HG03575 (cell line): ENCODE measurements around the gene VAMP5.
"Not testable (repeated sequence)": the region's sequence is repeated elsewhere in the genome, so short reads cannot be mapped to it uniquely, and the experiment has no call there.

Source experiments
- ATAC-seq: cut with Tn5 transposase; IDR thresholded peaks from one replicate; pipeline ENCODE4 v1.9.1; 2021; ENCODE audit not compliant: unreplicated experiment, insufficient number of reproducible peaks, low FRiP score; ENCODE audit errors: extremely low read depth

The VAMP5 gene

DNA sequence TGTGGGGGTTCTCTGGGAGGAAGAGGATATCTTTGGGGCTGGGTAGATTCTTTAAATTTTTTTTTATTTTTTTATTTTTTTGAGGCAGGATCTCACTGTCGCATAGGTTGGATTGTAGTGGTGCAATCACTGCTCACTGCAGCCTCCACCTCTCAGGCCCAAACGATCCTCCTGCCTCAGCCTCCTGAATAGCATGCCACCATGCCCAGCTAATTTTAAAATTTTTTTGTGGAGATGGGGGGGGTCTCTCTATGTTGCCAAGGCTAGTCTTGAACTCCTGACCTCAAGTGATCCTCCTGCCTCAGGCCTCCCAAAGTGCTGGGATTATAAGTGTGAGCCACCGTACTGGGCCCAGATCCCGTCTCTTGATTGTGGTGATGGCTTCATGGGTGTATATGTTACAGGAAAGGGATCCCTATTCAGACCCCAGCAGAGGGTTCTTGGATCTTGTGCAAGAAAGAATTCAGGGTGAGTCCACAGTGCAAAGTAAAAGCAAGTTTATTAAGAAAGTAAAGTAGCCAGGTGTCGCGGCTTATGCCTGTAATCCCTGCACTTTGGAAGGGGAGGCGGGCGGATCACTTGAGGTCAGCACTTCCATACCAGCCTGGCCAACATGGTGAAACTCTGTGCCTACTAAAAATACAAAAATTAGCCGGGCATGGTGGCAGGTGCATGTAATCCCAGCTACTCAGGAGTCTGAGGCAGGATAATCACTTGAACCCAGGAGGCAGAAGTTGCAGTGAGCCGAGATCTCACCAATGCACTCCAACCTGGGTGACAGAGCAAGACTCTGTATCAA is 29.7 kb downstream of the VAMP5 start:
- no peak for ATAC-seq

DNA sequence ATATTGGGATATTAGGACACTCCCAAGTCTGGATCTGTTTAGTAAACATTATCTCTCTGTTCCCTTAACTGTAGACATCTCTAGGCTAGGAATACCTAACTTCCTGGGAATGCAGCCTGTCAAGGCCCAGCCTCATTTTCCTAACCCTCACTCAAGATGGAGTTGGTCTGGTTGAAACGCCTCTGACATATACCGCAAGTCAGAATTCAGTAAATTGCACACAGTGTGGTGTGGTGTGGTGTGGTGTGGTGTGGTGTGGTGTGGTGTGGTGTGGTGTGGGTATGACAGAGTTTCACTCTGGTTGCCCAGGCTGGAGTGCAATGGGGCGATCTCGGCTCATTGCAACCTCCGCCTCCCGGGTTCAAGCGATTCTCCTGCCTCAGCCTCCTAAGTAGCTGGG is 30.5 kb downstream of the VAMP5 start:
- not testable (repeated sequence) for ATAC-seq

GRCh38 chr2:85615413-85615728 is 31.1 kb downstream of the VAMP5 start:
- ATAC-seq = no peak

DNA sequence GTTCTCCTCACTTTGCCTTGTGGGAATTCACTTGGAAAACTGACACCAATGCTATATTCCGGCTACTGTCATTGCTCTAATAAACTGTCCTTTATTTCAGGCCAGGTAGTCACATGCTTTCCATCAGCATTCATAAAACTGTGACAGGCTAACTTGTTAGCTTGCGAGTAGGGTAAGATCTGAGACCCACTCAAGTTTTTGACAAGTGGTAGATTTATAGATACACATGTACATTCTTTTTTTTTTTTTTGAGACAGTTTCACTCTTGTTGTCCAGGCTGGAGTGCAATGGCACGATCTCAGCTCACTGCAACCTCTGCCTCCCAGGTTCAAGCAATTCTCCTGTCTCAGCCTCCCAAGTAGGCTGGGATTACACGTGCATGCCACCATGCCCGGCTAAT is 33.5 kb downstream of the VAMP5 start:
- ATAC-seq = not testable (repeated sequence)

- no peak for ATAC-seq
These were observed 35.4 kb downstream of the VAMP5 start for GRCh38 chr2:85619617-85620016.

DNA sequence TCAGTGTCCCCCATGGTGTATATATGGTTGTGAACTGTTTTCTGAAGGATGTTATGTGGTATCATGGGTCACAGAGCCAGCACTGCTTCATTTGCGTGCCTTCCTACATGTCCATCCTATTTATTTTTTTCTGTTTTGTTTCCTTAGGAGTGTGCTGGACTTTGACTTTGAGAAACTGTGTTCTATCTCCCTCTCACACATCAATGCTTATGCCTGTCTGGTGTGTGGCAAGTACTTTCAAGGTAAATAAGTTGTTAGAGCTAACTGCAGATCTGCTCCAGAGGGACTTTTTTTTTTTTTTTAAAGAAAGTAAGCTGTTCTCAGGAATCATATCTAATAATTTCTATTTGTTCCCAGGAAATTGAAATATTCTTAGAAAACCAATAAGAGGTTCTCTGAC is 37.1 kb downstream of the VAMP5 start:
- ATAC-seq = no peak

DNA sequence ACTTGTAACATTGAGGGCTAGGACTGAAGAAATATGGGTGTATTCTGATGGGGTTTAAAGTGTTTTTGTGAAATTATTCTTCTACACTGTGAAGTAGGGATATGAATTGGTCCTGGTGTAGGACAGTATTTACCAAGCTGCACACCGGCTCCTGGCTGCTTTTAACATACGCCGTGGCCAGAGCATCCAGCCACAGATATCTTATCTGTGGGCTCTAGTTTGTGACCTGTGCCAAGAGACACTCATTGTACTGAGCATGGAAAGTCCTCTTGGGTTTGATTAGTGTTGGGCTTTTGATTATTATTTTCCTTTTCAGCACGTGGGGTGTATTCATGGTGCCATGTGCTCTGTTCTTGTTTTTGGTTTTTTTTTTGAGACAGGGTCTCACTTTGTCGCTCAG is 39.8 kb downstream of the VAMP5 start:
- ATAC-seq = no peak

- ATAC-seq = no peak
These were observed 44.4 kb downstream of the VAMP5 start for GRCh38 chr2:85628658-85629057.

DNA sequence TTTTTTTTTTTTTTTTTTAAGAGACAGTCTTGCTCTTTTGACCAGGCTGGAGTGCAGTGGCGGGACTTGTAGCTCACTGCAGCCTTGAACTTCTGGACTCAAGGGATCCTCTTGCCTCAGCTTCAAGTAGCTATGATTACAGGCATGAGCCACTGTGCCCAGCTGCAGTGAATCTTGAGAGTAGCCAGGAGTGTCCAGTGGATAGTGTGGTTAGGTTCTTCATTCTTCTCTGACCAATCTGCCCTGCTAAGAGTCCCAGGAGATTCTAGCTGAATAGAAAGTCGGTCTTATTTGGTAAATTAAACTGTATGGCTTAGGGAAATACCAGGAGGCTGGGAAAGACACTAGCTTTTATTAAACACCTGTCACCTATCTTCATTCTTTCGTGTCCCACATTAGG is 47.1 kb downstream of the VAMP5 start:
- ATAC-seq = no peak

DNA sequence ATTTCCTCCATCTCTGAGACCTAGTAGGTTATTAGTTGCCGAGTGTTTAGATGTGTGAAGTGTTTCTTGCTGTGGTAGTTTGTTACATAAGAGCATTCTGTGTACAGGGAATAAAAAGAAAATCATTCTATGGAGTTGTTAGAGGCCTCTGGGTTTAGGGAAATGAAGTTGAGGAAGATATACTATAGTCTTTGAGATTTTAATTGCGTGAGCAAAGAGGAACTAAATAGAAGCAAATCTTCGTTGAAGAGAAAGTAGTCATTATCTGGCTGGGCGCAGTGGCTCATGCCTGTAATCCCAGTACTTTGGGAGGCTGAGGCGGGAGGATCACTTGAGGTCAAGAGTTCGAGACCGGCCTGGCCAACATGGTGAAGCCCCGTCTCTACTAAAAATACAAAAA is 50.8 kb downstream of the VAMP5 start:
- ATAC-seq = no peak

DNA sequence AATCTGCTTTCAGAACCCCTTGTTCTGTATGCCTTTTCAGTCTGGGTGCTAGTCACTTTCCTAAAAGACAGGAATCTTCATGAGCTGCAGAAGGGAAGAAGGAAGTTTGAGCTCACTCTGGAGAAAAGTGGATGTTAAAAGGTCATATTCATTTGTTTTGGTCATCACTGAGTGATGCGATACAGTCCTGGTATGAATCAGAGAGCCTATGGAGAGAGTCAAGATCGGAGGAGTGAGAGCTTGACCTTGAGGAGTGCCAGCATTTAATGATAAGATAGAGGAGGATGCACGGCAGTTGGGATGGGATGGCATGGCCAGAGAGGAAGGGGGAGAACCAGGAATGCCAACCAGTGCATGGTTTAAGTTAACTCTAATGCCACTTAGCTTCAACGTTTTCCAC is 51.4 kb downstream of the VAMP5 start:
- no peak for ATAC-seq

DNA sequence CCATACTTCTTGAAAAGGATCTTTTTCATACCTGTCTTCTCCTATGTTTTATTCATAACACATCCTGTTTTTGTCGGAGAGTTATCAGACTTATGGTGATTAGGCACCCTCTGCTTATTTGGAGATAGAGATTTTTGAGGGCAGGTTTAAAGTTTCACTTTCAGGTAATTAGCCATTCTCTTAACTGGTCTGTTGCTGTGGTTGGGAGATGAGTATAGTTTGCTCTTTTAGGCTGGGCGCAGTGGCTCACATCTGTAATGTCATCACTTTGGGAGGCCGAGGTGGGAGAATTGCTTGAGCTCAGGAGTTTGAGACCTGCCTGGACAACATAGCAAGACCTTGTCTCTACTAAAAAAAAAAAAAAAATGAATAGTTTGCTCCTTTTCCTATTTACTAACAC is 58.5 kb downstream of the VAMP5 start:
- ATAC-seq = no peak
